SIG-M5 (cell line): Measurements from ENCODE around the gene MRPS18A.

ENCODE experiments used
- DNase-seq: peaks from one replicate; lab custom pipeline; 2025; lab: John Stamatoyannopoulos, UW

Gene MRPS18A

GRCh38 chr6:43698584-43699349, 11.2 kb upstream of the MRPS18A start:
- DNase-seq = no peak

GRCh38 chr6:43697421-43697820, 9.8 kb upstream of the MRPS18A start:
- no peak for DNase-seq

- DNase-seq = no peak
Observed at GRCh38 chr6:43695967-43696291, 8.3 kb upstream of the MRPS18A start.

- DNase-seq = no peak
Observed at GRCh38 chr6:43695215-43695966, 7.8 kb upstream of the MRPS18A start.

- no peak for DNase-seq
Observed at GRCh38 chr6:43689421-43689820, 1.8 kb upstream of the MRPS18A start.

GRCh38 chr6:43687079-43687436, 533 bp downstream of the MRPS18A start:
- no peak for DNase-seq

- peak; percentile 13 for DNase-seq
Observed at GRCh38 chr6:43683708-43684455, 3.7 kb downstream of the MRPS18A start.

GRCh38 chr6:43682724-43683429, 4.7 kb downstream of the MRPS18A start:
- DNase-seq = no peak

- DNase-seq = no peak
Observed at GRCh38 chr6:43681303-43681702, 6.3 kb downstream of the MRPS18A start.

- DNase-seq = no peak
Observed at GRCh38 chr6:43680308-43681200, 7.0 kb downstream of the MRPS18A start.

- DNase-seq = no peak
Observed at GRCh38 chr6:43679057-43679456, 8.5 kb downstream of the MRPS18A start.

GRCh38 chr6:43678341-43678740, 9.2 kb downstream of the MRPS18A start:
- no peak for DNase-seq

GRCh38 chr6:43677759-43678158, 9.8 kb downstream of the MRPS18A start:
- no peak for DNase-seq

GRCh38 chr6:43676962-43677606, 10.5 kb downstream of the MRPS18A start:
- no peak for DNase-seq

- DNase-seq = no peak
Observed at GRCh38 chr6:43674921-43675320, 12.7 kb downstream of the MRPS18A start.

- DNase-seq = no peak
Observed at GRCh38 chr6:43674291-43674690, 13.3 kb downstream of the MRPS18A start.

- DNase-seq = no peak
Observed at GRCh38 chr6:43673444-43674084, 14.0 kb downstream of the MRPS18A start.

GRCh38 chr6:43671801-43672690, 15.5 kb downstream of the MRPS18A start:
- no peak for DNase-seq
